Right forelimb (tissue), 1 donor: ENCODE data around the gene TMEM272.
"Not testable (repeated sequence)": the region's sequence is repeated elsewhere in the genome, so short reads cannot be mapped to it uniquely, and the experiment has no call there.

Source experiments
- DNase-seq: peaks from one replicate; pipeline ENCODE4 v3.0.0-alpha.2; 2018

Gene TMEM272

DNA sequence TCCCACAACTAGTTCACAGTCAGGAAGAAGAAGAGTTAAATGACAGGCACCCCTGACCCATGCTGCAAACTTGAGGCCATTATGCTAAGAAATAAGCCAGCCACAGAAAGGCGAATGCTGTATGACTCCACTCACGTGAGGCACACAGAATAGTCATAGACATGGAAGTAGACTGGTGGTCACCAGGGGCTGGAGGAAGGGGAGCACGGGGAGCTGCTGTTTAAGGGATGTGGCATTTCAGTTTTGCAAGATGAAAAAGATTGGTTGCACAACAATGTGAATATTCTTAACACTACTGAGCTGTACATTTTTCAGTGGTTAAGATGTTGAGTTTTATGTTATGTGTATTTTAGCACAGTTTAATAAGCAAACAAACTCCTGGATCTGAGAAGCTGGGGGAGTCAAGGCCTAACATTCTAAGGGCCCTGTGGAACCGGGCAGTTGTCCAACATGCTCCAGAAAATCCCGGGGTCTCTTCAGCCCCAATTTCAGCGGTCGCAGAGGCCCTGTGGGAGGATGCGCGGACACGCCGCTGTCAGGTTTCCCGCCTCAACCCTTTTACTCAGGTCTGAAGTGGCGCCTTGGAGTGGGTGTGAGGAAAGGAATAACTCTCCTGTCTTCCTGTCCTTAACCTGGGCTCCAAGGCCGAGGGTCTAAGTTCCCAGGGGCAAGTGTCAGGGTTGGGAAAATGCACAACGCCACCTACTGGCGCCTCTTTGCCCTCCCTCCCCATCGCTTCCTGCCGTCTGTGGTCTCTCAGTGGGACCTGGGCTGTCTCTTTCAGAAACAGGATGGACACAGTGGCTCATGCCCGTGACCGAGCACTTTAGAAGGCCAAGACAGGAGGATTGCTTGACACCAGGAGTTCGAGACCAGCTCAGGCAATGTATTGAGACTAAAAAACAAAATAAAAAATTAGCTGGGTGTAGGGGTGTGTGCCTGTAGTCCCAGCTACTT lies 4.4 kb upstream of the TMEM272 start:
- no peak for DNase-seq

DNA sequence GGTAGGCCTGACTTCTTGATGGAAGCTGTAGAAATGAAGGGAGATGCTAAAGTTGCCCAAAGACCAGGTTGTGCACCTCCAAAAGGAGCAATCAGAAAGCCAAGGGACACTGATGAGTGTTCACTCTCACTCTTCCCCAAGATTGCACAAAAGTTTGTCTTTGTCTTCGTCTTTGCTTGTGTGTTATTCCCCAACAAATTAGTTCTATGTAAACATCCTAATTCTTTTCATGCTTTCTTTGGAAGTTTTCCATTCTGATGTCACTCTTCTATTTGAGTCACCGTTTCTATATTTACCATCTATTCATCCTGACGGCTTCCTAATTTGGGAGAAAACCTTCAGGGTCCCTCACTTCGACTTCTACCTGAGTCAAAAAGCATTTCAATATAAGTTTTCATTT lies 3.7 kb upstream of the TMEM272 start:
- no peak for DNase-seq

DNA sequence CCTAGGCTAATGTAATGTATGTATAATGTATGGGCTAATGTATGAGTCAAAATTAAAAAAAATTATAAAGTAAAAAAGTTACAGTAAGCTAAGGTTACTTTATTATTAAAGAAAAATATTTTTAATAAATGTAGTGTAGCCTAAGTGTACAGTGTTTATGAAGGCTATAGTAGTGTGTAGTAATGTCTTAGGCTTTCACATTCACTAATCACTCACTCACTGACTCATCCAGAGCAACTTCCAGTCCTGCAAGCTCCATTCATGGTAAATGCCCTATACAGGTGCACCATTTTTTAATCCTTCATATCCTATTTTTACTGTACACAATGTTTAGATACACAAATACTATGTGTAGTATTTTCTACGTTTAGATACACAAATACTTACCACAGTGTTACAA lies 1.8 kb upstream of the TMEM272 start:
- no peak for DNase-seq

DNA sequence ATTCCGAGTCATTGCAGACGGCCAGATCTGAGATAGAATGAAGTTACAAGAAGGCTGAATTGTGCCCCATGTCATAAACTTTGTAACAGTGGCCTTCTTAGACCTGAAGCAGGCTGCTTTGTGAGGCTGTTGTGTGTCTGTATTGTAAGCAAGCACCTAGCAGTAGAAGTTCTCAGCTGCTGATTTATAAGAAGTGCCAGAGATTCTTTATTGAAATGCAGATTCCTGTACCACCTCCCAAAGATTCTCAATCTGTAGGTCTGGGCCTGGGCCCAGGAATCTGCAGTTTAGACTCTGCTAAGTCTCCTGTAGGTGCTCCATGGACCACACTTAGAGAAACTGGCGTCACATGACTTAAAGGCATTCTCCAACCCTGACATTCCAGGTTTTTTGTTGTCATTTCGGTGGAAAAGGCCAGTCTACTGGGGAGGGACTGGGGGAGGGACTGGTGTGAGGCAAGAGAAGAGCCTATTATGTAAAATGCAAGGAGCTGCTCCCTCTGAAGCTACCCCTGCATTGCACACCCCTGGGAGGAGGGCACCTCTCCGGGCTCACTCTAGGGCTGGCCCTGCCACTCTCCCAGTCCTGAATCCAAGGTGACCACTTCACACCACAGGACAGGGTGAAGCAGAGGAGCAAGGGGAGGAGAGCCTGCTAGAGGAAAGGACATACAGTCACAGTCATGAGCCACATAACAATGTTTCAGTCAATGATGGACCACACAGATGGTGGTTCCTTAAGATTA lies 769 bp upstream of the TMEM272 start:
- no peak for DNase-seq

DNA sequence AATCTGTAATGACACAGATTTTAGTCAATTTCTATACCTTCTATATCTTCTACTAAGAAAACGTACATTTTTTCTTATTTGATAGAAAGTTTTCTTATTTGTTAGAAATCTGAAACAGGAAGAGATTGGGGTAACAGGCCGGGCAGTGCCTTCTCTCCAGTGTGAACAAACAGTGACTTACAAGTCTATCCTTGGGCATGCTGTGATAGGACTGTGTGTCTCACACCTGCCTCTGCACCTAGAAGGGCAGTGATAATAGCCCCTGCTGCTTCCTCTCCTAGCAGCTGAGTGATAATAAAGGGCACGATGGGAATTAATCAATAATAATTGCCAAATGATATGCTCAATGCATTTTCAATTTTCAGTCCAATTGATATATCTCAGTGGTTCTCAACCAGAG lies 1.4 kb downstream of the TMEM272 start:
- DNase-seq = no peak

DNA sequence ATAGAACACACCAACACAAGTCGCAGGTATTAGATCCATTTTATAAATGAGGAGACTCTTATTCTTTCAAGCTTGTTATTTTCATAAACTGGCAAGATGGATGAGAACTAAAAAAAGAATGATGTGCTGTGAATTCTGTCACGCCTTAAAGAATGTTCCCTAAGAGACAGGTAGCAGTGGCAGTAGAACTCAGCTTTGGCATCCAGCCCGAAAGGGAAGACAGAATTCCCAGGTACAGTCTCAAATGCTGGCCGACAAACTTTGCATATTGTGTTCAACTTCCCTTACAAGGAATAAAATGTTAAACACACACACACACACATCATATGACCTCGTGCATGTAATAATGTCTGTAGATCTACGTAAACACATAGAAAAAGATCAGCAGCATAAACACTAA lies 3.2 kb downstream of the TMEM272 start:
- no peak for DNase-seq

DNA sequence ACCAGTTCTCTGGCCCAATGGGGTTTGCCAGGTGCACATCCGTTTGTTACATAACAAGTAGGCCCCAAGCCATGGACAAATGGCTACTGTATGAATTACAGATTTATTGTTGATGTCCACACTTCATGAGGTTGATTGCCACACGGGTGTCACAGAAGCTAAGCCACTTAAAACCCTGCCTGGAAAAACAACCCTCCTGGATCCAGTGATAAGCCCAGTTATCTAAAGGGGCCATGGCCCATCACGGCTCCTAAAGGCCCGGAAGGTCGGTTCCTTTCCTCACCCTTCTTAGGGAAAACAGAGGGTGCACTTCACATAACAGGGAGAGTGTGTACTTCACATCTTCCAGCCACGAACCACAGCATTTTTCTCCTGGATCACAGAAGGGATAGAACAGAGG lies 4.1 kb downstream of the TMEM272 start:
- no peak for DNase-seq

DNA sequence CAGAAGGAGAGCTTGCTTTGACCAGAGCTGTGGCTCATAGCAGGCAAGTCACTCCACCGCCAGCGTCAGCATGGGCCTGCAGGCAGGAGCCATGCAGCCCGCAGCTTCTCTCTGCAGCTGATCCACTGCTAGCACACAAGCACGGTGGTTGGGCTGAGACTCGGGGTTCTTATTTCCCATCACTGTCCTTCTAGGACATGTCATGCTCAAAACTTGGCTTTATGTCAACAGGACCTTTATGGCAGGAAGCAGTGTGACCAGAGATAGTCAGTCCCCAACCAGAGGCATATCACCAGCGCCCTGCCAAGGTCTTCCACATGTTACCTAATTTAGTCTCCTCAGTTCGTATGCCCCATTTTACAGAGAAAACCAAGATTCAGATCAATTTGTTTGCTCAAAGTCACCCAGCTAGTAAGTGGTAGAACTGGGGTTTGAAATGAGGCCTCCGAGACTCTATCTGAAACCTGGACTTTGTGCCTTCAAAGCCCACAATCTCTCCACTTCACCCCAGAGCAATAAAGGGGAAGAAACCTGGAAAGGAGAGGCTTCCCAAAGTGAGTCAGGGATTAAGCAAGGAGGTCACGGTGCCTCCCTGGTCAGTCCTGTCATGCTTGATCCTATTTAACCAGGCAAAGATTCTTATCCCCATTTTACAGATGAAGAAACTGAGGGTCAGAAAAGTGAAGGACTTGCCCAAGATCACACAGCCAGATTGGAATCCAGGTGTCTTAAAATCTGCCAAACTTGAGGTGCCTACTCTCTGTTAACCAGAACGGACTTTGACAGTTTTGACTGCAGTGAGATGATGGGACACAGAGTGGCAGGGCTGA lies 5.1 kb downstream of the TMEM272 start:
- no peak for DNase-seq

DNA sequence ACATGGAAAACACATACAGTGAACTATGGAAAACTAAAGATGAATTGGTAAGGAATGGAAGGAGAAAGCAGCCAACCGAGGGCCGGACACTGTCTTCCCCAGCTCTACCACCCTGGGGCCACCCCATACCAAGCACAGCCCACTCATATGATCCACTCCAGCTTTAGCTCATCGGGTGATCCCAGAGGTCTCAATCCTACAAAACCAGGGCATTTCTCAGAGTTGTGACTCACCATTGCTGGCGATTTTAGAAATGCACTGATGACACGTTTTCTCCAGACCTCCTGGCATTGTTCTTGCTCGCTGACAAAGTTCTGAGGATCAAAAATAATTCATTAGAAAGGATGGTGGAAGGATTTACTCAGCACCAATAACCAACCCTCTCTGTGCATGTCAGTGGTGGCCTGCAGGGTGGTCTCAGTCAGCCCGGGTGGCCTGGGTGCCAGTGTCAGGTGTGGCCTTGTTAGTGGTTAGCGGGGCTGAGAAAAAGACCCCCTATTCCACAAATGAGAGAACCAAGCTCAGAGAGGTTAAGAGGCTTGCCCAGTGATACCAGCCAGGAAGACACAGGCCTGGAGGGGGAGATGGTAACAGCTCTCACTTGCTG lies 6.6 kb downstream of the TMEM272 start:
- no peak for DNase-seq

DNA sequence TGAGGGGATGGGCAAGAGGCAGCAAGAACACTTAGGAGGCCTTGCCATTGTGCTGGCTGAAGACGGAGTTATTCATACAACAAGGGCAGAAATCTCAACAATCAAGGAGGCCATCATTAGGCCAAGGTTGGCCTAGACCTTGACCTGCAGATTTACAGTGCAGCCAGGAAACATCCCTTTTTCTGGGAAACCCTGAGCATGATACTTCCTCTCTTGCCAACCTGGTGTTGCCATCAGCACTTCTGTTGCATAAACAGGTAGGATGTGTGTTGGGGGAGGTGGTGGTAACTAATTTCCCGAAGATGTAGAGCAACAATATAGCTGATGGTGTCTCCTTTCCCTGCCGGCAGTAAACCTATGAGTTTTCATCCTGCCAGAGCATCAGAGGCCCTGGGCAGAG lies 8.0 kb downstream of the TMEM272 start:
- DNase-seq = no peak

DNA sequence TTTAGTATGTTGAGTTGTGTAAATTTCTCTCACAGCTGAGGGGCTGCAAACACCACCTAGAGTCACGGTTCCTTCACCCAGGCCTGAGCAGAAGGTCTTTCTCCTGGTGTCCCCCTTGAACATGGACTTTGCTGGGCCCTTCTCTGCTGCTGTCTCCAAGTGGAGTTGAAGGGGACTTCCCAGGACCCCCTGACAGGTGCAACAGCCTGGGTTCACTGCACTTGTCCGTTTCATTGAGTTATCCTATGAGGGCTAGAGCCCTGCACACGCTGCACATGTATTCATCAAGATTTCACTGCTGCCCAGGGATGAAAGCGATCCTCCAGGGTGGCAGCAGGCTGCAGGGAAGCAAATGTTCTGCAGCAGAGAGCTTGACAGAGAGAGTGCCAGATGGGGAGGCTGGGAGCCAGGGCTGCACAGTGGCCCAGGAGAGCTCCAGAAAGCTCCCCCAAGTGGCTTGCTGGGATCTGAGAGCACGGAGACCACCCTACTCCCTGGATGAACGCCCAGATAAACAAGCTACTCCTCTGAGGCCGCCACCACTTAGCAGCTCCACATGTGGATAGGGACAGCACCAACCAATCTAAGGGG lies 10.3 kb downstream of the TMEM272 start:
- no peak for DNase-seq

DNA sequence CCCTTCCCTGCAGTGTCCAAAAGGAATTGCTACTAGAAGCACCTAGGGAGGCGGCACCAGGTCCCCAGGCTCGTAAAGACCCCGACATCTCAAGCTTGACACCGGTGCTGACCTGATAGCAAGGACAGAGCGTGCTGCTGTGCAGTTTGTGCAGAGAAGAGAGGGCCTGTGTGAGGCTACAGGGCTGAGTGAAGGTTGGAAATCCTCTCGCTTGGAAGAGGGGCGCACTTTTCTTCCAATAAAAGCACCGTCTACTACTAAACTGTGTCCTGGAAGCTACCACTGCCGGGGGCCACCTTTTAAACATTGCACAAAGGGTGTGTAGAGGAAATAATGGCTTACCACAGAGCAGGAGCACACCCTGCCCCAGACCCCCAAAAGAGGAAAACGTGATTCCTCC lies 11.0 kb downstream of the TMEM272 start:
- no peak for DNase-seq

DNA sequence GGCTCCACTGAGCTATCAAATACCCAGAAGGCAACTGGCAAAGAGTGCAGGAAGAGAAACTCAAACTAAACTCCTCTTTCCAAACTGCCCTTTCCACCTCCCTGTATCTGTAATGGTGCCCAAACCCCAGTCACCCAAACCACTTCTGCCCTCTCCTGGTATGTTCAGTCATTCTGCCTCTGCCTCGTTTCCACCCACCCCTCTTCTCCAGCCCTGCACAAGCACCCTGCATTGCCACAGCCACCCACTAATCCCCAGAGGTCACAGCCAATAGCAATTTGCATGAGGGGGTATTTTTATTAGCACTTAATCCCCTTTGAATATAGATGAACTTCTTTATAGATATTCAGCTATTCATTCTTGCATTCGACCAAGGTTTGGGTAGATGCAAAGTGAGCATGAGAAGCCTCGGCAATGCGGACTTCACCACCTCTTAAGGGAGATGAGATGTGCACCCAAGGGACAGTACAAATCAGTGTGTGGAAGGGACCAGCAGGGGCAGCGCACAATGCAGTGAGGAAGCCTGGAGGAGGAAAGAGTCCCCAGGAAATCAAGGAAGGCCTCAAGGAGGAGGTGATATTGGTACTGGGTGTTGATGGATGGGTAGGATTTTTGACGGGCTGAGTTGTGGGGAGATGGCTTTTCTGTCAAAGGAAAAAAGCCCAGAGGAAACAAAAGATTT lies 12.4 kb downstream of the TMEM272 start:
- no peak for DNase-seq

DNA sequence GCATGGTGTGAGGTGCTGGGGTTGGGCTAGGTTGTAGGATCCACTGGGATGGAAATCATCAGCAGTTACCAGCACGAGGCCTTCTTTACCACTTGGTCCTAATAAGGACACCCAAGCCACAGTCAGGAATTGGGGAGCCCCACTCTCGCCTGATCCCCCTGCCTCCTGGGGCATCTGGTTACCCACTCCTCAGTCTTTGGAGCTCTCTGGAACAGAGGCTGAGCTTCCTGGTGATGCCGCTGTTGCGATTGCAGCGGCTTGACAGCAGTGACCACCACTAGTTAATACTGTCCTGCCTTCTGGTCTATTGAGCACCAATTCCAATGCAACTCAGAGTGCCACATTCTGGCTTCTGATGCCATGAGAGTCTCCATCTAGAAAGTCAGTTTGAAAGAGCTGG lies 13.5 kb downstream of the TMEM272 start:
- DNase-seq = no peak

DNA sequence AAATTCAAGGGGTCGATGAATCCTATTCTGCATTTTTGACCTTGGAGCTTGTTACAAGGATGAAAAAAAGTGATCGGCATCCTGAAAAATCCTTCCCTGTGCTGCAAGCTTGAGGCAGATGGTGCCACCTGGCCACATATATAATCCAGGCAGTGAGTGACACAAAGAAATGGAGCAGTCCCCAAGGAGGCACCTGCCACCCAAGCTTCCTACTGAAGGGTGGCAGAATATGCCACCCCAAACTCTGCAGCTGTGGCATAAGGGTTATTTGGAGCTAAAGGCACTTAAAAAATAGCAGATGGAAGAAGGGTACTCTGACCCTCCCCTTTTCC lies 15.4 kb downstream of the TMEM272 start:
- DNase-seq = no peak

DNA sequence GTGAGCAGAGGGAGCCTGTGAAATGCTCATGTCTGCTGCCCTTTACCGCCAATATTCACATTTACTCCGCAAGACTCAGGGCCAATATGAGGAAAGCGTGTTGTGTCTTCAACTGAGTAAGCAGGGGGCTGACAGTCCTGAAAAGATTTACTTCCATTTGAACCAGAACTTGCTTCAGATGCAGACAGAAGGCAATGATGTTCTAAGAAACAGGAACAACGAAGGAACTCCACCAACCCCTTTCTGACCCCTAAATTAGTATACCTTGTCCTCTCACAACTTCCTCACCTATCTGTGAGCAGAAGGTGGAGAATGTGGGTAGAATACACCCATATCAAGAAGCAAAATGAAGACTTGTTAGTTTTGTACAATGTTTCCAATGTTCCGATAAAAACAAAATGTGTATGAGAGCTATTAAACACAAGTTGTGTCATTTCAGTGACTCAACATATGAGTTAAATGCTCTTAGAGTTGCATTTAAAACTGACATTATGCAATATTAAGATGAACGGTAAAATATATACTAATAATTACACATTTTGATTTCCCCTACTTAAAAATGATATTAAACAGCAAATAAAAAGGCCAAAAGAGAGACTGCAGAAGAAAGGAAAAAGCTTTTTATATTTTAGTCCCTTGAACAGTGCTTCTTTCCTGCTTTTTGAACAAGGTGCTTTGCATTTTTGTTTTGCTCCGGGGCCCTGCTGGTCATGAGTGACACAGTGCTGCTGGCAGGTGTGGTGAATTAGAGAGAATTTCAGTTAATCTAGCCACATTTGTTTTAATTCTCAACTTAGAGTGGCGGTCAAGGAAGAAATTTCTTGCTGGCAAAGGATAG lies 16.0 kb downstream of the TMEM272 start:
- DNase-seq = no peak

DNA sequence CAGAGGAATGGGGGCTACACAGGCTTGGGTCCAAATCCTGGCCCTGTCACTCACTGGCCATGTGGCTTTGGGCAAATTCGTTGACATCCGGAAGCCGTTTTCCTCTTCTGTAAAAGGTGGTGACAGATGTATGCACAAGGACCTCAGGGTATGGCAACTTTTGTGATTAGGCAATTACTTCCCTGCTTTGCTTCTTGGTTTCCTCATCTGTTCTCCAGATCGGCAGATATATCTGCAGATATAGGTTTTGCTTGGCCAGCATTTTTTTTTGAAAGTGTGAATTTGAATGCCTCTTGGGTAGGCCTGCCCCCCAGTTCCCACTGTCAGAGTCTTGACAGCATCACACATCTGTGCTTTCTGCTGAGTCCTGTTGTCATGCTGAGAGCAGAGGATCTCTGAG lies 17.7 kb downstream of the TMEM272 start:
- DNase-seq = no peak

DNA sequence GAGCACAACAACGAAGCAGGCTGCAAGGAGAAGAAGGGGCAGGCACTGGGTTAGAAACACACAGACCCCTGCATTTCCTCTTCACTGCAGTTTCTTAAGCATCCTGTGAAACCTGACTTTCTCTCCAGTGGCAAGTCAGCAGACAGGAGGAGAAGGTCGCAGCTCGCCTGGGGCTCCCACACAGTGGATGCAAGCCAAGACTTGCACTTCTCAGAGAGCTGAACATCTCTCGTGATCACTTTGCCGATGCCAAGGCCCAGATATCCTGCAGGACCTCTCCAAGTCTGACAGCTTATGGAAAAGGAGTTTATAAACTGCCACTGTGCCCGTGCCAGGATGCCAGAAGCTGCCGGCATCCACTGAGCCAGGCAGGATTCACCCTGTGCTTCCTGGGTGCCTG lies 18.4 kb downstream of the TMEM272 start:
- no peak for DNase-seq

DNA sequence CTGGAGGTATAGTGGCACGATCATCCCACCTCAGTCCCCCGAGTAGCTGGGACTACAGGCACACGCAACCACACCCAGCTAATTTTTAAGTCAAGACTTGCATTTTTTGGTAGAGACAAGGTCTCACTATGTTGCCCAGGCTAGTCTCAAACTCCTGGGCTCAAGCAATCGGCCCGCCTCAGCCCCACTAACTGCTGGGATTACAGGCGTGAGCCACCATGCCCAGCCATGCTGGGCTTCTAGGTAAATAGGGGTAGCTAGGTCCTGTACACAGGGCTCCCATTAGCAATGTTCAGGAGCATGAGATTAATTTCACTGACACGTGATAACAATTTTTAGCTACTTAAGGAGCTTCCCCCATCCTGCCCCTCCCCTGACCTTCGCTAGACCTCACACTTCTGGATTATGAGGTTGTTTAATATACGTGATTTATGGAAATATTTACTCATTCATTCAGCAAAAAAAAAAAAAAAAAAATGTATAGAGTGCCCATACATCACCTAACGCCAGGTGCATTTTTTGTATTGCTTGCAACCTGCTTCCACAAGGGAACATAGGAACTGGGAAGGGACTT lies 19.2 kb downstream of the TMEM272 start:
- no peak for DNase-seq

DNA sequence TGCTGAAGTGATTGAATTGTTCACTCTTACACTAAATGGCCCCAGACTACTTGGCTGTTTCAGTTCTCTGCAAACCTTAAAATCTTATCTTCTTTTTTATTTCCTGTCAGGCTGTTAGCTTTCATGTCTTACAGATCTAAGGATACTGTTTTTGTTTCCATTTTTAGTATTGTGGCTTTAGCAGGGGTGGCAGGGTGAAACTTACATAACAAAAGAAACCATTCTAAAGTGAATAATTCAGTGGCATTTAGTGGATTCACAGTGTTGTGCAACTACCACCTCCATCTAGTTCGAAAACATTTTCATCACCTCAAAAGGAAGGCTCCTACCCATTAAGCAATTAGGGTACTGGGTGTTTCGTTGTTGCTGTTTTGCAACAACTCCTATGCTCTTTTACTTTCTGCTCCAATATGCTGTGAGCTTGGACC lies 19.8 kb downstream of the TMEM272 start:
- DNase-seq = no peak

DNA sequence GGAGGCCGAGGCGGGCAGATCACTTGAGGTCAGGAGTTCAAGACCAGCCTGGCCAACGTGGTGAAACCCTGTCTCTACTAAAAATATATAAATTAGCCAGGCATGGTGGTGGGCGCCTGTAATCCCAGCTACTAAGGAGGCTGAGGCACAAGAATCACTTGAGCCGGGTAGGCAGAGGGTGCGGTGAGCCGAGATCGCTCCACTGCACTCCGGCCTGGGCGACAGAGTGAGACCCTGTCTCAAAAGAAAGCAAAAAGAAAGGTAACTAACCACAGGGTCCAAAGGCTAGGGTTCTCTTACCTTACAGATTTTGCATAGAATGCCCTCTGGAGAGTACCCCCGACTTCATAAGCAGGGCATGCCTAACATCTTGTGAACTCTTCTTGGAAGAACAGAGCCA lies 20.3 kb downstream of the TMEM272 start:
- DNase-seq = not testable (repeated sequence)
